GM18907 (cell line): ENCODE results near the gene DDX5.
"Not testable (repeated sequence)": the region's sequence is repeated elsewhere in the genome, so short reads cannot be mapped to it uniquely, and the experiment has no call there.

Experiments
- ATAC-seq: cut with Tn5 transposase; IDR thresholded peaks from one replicate; pipeline ENCODE4 v1.9.1; 2021; ENCODE audit warnings: mild to moderate bottlenecking, moderate library complexity; ENCODE audit not compliant: unreplicated experiment

Gene DDX5

GRCh38 chr17:64494121-64494520 is 12.0 kb downstream of the DDX5 start:
- no peak for ATAC-seq

GRCh38 chr17:64492481-64493109 is 13.5 kb downstream of the DDX5 start:
- ATAC-seq: no peak

GRCh38 chr17:64491994-64492393 is 14.1 kb downstream of the DDX5 start:
- ATAC-seq: no peak

GRCh38 chr17:64491034-64491860 is 14.8 kb downstream of the DDX5 start:
- ATAC-seq: no peak

- no peak for ATAC-seq
Measured at GRCh38 chr17:64488301-64488700, 17.8 kb downstream of the DDX5 start.

- ATAC-seq: no peak
Measured at GRCh38 chr17:64484380-64484779, 21.7 kb downstream of the DDX5 start.

GRCh38 chr17:64480951-64481350 is 25.1 kb downstream of the DDX5 start:
- no peak for ATAC-seq

- no peak for ATAC-seq
Measured at GRCh38 chr17:64477849-64478248, 28.2 kb downstream of the DDX5 start.

GRCh38 chr17:64472564-64472963 is 33.5 kb downstream of the DDX5 start:
- ATAC-seq: no peak

GRCh38 chr17:64471440-64471839 is 34.6 kb downstream of the DDX5 start:
- ATAC-seq: no peak

GRCh38 chr17:64470625-64471024 is 35.5 kb downstream of the DDX5 start:
- ATAC-seq: no peak

- not testable (repeated sequence) for ATAC-seq
Measured at GRCh38 chr17:64466834-64467233, 39.3 kb downstream of the DDX5 start.

GRCh38 chr17:64466019-64466735 is 39.9 kb downstream of the DDX5 start:
- ATAC-seq: no peak

- ATAC-seq: no peak
Measured at GRCh38 chr17:64461788-64462187, 44.3 kb downstream of the DDX5 start.

- no peak for ATAC-seq
Measured at GRCh38 chr17:64460955-64461354, 45.1 kb downstream of the DDX5 start.

GRCh38 chr17:64459818-64460217 is 46.3 kb downstream of the DDX5 start:
- ATAC-seq: not testable (repeated sequence)

- ATAC-seq: no peak
Measured at GRCh38 chr17:64459284-64459747, 46.8 kb downstream of the DDX5 start.

GRCh38 chr17:64458756-64459155 is 47.3 kb downstream of the DDX5 start:
- no peak for ATAC-seq

- ATAC-seq: no peak
Measured at GRCh38 chr17:64457156-64457555, 48.9 kb downstream of the DDX5 start.

GRCh38 chr17:64455993-64456885 is 49.9 kb downstream of the DDX5 start:
- no peak for ATAC-seq

- no peak for ATAC-seq
Measured at GRCh38 chr17:64449545-64449944, 56.5 kb downstream of the DDX5 start.
